Measurements from ENCODE around the gene SH3PXD2A. TPM values are rescaled to one million over a fixed set of nuclear protein-coding genes. Genes with fewer than 3 reads are reported as not detected.

Gene SH3PXD2A
- total RNA-seq, 1 experiment from 2014 or later: 4.5 TPM

- H3K4me1 ChIP-seq (ENCODE audit: insufficient read depth, low read length): no peaks in the 10 kb centered on the region
- H2AK5ac ChIP-seq (ENCODE audit: insufficient read length, low read length): no peak overlapping the region
- no peak overlapping the region for H2BK15ac ChIP-seq (ENCODE audit: low read depth, low read length)
- no peak overlapping the region for H2BK20ac ChIP-seq (ENCODE audit: low read depth, low read length, poor library complexity, severe bottlenecking)
- Mint-ChIP-seq H3K27me3 (ENCODE audit: low read depth) (peaks cover 2% of the 10 kb centered on the region), H3K4me1 (peaks cover 12 to 45% of the 10 kb centered on the region in 2 experiments), H3K9me3 (no peaks in the 10 kb centered on the region), H3K36me3 (ENCODE audit: insufficient read depth in 1 of 3, low read depth in 3 of 3) (no peaks in the 10 kb centered on the region; a peak in 1 of 7 replicates), H3K27ac (no peak overlapping the region; a peak in 1 of 7 replicates), H3K4me3 (no peak overlapping the region)
- no peaks in the 10 kb centered on the region for H3K79me1 ChIP-seq (ENCODE audit: insufficient read depth, low read depth, low read length, poor library complexity, severe bottlenecking)
- no peak for TF ChIP-seq CTCF (conservative IDR thresholded peaks at IDR 0.05)
- H4K20me1 ChIP-seq (ENCODE audit: control insufficient read depth, insufficient read depth, insufficient read length): no peaks in the 10 kb centered on the region
- no peak overlapping the region for H3K27ac ChIP-seq (ENCODE audit: insufficient read length, low read depth, low read length)
- H3K9me3 ChIP-seq (ENCODE audit: control insufficient read depth, low read depth, low read length): no peaks in the 10 kb centered on the region
- no peak overlapping the region for H3K23ac ChIP-seq (ENCODE audit: insufficient read length, low read depth, low read length)
- H3K18ac ChIP-seq (ENCODE audit: insufficient read length, low read depth, low read length): no peak overlapping the region
- no peak overlapping the region for H2BK120ac ChIP-seq (ENCODE audit: low read depth, low read length, poor library complexity, severe bottlenecking)
- WGBS (ENCODE audit: extremely low coverage, insufficient read length, low lambda C conversion rate): no CpG with 5 or more reads among the region's 8 CpGs
- no peak overlapping the region for H3K4me2 ChIP-seq (ENCODE audit: insufficient read depth, insufficient read length, low read length)
- H2BK12ac ChIP-seq (ENCODE audit: insufficient read length, low read depth, low read length): no peak overlapping the region
- H3K4ac ChIP-seq (ENCODE audit: low read depth, low read length): no peak overlapping the region
- no peaks in the 10 kb centered on the region for H3K79me2 ChIP-seq (ENCODE audit: insufficient read depth, low read length)
- H3K9ac ChIP-seq (ENCODE audit: extremely low read depth, insufficient read length, low read length): no peak overlapping the region
- H3K27me3 ChIP-seq (ENCODE audit: insufficient read depth, low read length): no peaks in the 10 kb centered on the region
- H3T11ph ChIP-seq (ENCODE audit: low read length): no peak overlapping the region
- H3K56ac ChIP-seq (ENCODE audit: insufficient read length, low read depth, low read length): no peak overlapping the region
- no peak overlapping the region for H2BK5ac ChIP-seq (ENCODE audit: insufficient read length, low read length)
- no peak overlapping the region for H3K14ac ChIP-seq (ENCODE audit: insufficient read depth, low read length)
- H4K5ac ChIP-seq (ENCODE audit: insufficient read length, low read depth, low read length): no peak overlapping the region
- H4K91ac ChIP-seq (ENCODE audit: insufficient read length, low read depth, low read length): no peak overlapping the region
- no peak overlapping the region for H2AFZ ChIP-seq (ENCODE audit: low read length)
- DNase-seq: no peak
- no peak overlapping the region for H4K8ac ChIP-seq (replicated peaks; ENCODE audit: insufficient read length, low read depth, low read length)
- H3K23me2 ChIP-seq (ENCODE audit: insufficient read length, low read depth, low read length, poor library complexity, severe bottlenecking): no peaks in the 10 kb centered on the region
Measured at GRCh38 chr10:103784089-103784488, 71.3 kb downstream of the SH3PXD2A start.

Data from H9 (cell line).